Measurements from ENCODE around the gene VAMP8.

Gene VAMP8

GRCh38 chr2:85594715-85595300 lies 17.4 kb downstream of the VAMP8 start:
- no peaks in the 10 kb centered on the region for H3F3A ChIP-seq (ENCODE audit: insufficient read depth, low read length)
- peaks cover 6% of the 10 kb centered on the region; the same call in 1 of the 2 replicates for H3K36me3 ChIP-seq (ENCODE audit: insufficient read depth, low read length)
- peak overlapping the region; percentile 88 for H3K9ac ChIP-seq (ENCODE audit: low read length)
- 0 out of 2 replicates have a peak overlapping the region, but pooled peaks have one; percentile 26 for H2AFZ ChIP-seq (ENCODE audit: low read length)
- TF ChIP-seq CTCF (IDR thresholded peaks at IDR 0.05; ENCODE audit: low read length) (no peak), EZH2 (IDR thresholded peaks at IDR 0.05; ENCODE audit: borderline replicate concordance, low read length) (no peak)
- no peaks in the 10 kb centered on the region for H3K9me2 ChIP-seq (ENCODE audit: low read depth, low read length)
- no peaks in the 10 kb centered on the region for H3K9me3 ChIP-seq (ENCODE audit: low read length)
- peak overlapping the region; percentile 86 for H3K4me3 ChIP-seq (ENCODE audit: low read depth, low read length, poor library complexity, severe bottlenecking)
- H3K27ac ChIP-seq (ENCODE audit: low read depth, low read length, poor library complexity, severe bottlenecking), result peak overlapping the region; percentile 17
- peaks cover 18% of the 10 kb centered on the region for H3K4me1 ChIP-seq (ENCODE audit: insufficient read depth, low read length, severe bottlenecking)
- peak overlapping the region; percentile 85 for H3K4me2 ChIP-seq (ENCODE audit: low read length)
- no peaks in the 10 kb centered on the region for H4K20me1 ChIP-seq (ENCODE audit: insufficient read depth, low read length)
- H3K27me3 ChIP-seq (ENCODE audit: insufficient read depth, low read length), result no peaks in the 10 kb centered on the region
- H3K79me2 ChIP-seq (ENCODE audit: insufficient read depth, low read length), result no peaks in the 10 kb centered on the region

DNA sequence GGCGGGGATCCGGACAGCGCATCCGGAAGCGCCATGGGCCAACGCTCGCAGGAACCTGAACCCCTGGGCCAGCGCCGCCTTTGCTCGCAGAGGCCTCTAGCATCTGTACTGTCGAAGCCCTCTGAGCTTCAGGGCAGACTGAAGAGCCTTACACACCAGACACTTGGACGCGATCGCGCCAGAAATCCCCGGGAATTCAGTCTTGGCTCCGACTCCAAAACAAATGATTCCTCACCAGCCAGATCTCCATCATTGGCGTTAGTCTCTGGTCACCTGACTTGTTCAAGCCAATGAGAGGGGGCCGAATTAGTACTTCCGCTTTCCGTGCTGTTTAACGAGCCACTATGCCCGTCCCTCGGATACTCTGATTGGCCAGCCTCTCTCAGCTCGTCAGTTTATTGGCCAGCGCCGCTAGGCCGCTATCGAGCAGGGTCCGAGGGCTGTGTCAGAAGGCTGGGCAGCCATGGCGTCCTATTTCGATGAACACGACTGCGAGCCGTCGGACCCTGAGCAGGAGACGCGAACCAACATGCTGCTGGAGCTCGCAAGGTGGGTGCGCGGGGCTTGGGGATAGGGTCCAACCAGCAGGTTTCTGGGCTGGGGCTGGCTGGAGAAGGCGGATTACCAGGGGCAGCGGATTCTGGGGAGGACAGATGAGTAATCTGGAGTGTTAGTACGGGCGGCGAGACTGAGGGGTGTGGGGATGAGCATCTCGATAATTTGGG lies 18.1 kb downstream of the VAMP8 start, which contains the start of gene RNF181:
Gene RNF181 (plus strand): TSS at position 445 of the 725 bp plus-strand sequence. CDS start 19 bp downstream, at position 464.
- Histone ChIP-seq H3K9me3 (ENCODE audit: low read length) (no peaks in the 10 kb centered on the region), H3K4me3 (ENCODE audit: low read depth, low read length, poor library complexity, severe bottlenecking) (peak within 1 kb of the TSS; percentile 86), H3K9me2 (ENCODE audit: low read depth, low read length) (no peaks in the 10 kb centered on the region), H3K27me3 (ENCODE audit: insufficient read depth, low read length) (no peaks in the 10 kb centered on the region), H3K27ac (ENCODE audit: low read depth, low read length, poor library complexity, severe bottlenecking) (peak within 1 kb of the TSS; percentile 27), H3F3A (ENCODE audit: insufficient read depth, low read length) (no peaks in the 10 kb centered on the region), H3K79me2 (ENCODE audit: insufficient read depth, low read length) (no peaks in the 10 kb centered on the region), H4K20me1 (ENCODE audit: insufficient read depth, low read length) (no peaks in the 10 kb centered on the region), H3K4me2 (ENCODE audit: low read length) (peak within 1 kb of the TSS; percentile 85), H3K4me1 (ENCODE audit: insufficient read depth, low read length, severe bottlenecking) (peaks cover 18% of the 10 kb centered on the region), H2AFZ (ENCODE audit: low read length) (0 out of 2 replicates have a peak within 1 kb of the TSS, but pooled peaks have one; percentile 26), H3K36me3 (ENCODE audit: insufficient read depth, low read length) (peaks cover 6% of the 10 kb centered on the region; the same call in 1 of the 2 replicates), H3K9ac (ENCODE audit: low read length) (peak within 1 kb of the TSS; percentile 88)
- TF ChIP-seq CTCF (IDR thresholded peaks at IDR 0.05; ENCODE audit: low read length) (no peak), EZH2 (IDR thresholded peaks at IDR 0.05; ENCODE audit: borderline replicate concordance, low read length) (no peak)

DNA sequence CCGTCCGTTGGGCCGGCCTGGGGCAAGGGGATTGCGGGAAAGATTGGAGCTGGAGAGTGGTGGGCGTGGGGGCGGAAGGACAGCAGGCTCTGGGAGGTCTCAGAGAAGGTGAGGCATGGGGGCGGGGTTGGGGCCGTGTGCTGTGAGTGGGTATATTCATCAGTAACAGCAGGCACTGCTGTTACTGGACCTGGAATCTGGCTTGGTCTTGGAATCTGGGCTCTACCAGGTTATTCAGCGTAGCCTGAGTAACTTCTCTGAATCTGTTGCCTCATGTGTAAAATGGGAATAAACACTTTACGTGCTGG lies 18.6 kb downstream of the VAMP8 start:
- Histone ChIP-seq H3K4me1 (ENCODE audit: insufficient read depth, low read length, severe bottlenecking) (peaks cover 18% of the 10 kb centered on the region), H3K36me3 (ENCODE audit: insufficient read depth, low read length) (peaks cover 6% of the 10 kb centered on the region; the same call in 1 of the 2 replicates), H3K9me2 (ENCODE audit: low read depth, low read length) (no peaks in the 10 kb centered on the region), H3K9me3 (ENCODE audit: low read length) (no peaks in the 10 kb centered on the region), H3K4me3 (ENCODE audit: low read depth, low read length, poor library complexity, severe bottlenecking) (peak overlapping the region; percentile 86), H3K27ac (ENCODE audit: low read depth, low read length, poor library complexity, severe bottlenecking) (peak overlapping the region; percentile 27), H2AFZ (ENCODE audit: low read length) (no peak overlapping the region), H3K4me2 (ENCODE audit: low read length) (peak overlapping the region; percentile 85), H3F3A (ENCODE audit: insufficient read depth, low read length) (no peaks in the 10 kb centered on the region), H3K79me2 (ENCODE audit: insufficient read depth, low read length) (no peaks in the 10 kb centered on the region), H3K27me3 (ENCODE audit: insufficient read depth, low read length) (no peaks in the 10 kb centered on the region), H4K20me1 (ENCODE audit: insufficient read depth, low read length) (no peaks in the 10 kb centered on the region), H3K9ac (ENCODE audit: low read length) (peak overlapping the region; percentile 88)
- TF ChIP-seq CTCF (IDR thresholded peaks at IDR 0.05; ENCODE audit: low read length) (no peak), EZH2 (IDR thresholded peaks at IDR 0.05; ENCODE audit: borderline replicate concordance, low read length) (no peak)
